GM10266 (cell line): ENCODE measurements around the gene NEGR1.

Experiments
- DNase-seq: peaks from one replicate; pipeline ENCODE4 v3.0.0; 2012; ENCODE audit errors: extremely low spot score
- TF ChIP-seq, protein P1 (sequence below): IDR thresholded peaks from 2 replicates; pipeline ENCODE4 v1.5.1; 2012; ENCODE audit warnings: mild to moderate bottlenecking, low read depth; ENCODE audit not compliant: control insufficient read depth, insufficient read depth; ENCODE audit errors: missing control alignments

Gene NEGR1

GRCh38 chr1:71762514-71763255 lies 519.7 kb downstream of the NEGR1 start:
- no peak for DNase-seq
- TF ChIP-seq, protein P1, sequence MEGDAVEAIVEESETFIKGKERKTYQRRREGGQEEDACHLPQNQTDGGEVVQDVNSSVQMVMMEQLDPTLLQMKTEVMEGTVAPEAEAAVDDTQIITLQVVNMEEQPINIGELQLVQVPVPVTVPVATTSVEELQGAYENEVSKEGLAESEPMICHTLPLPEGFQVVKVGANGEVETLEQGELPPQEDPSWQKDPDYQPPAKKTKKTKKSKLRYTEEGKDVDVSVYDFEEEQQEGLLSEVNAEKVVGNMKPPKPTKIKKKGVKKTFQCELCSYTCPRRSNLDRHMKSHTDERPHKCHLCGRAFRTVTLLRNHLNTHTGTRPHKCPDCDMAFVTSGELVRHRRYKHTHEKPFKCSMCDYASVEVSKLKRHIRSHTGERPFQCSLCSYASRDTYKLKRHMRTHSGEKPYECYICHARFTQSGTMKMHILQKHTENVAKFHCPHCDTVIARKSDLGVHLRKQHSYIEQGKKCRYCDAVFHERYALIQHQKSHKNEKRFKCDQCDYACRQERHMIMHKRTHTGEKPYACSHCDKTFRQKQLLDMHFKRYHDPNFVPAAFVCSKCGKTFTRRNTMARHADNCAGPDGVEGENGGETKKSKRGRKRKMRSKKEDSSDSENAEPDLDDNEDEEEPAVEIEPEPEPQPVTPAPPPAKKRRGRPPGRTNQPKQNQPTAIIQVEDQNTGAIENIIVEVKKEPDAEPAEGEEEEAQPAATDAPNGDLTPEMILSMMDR, result no peak

- DNase-seq, result no peak
- TF ChIP-seq, protein P1, result no peak
Observed at GRCh38 chr1:71755441-71755840, 526.9 kb downstream of the NEGR1 start.

DNA sequence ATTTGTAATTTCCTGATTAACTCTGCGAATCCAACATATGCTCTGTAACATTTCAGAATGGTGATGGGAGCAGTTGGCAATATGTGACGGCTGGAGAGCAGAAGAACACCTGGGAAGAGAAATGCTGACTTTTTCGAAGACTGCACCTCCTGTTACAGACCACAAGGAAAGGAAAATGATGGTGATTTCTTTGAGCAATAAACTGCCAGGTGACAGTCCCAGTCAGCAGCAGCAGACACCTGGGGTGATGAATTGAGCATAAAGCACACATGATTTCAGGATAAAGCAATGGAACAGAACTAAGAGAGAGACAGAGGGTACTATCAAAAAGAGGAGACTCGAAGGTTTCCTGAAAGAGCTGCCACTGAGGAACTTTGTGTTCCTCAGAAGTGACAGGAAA lies 528.6 kb downstream of the NEGR1 start:
- no peak for DNase-seq
- TF ChIP-seq, protein P1, result no peak

GRCh38 chr1:71745326-71745725 lies 537.0 kb downstream of the NEGR1 start:
- TF ChIP-seq, protein P1, result no peak
- DNase-seq, result no peak

DNA sequence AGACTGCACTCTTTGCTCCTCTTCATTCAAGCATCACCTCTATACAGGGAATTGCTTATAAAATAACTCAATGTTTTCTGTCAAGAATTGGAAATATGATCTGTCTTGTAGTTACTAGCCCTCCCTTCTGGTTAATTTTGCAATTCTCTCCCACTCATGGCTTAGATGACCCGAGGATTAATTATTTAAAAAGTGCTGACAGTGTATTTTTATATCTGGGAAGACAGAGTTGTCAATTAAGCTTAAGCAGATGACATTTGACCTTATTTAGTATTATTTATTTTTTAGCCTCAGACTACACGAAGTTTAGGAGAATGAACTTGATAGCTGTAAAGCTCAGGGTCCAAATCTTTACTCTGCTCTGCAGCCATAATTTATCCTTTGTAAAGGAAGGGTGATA lies 538.5 kb downstream of the NEGR1 start:
- TF ChIP-seq, protein P1, result no peak
- DNase-seq, result no peak

DNA sequence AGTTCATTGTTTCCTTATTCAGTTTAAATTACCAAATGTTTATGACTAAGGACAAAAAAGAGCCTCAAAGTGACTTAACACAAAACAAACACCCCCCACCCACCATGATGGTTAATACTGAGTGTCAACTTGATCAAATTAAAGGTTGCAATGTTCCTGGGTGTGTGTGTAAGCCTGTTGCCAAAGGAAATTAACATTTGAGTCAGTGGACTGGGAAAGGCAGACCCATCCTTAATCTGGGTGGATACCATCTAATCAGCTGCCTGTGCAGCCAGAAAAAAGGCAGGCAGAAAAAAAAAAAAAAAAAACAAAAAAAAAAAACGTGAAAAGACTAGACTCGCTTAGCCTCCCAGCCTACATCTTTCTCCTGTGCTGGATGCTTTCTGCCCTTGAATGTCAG lies 543.4 kb downstream of the NEGR1 start:
- no peak for DNase-seq
- TF ChIP-seq, protein P1, result no peak

GRCh38 chr1:71738256-71738655 lies 544.1 kb downstream of the NEGR1 start:
- TF ChIP-seq, protein P1, result no peak

More at GRCh38 chr1:71738256-71738655, 544.1 kb downstream of the NEGR1 start:
- no peak for DNase-seq
